ENCODE measurements around the gene CEMIP. TPM values are rescaled to one million over a fixed set of nuclear protein-coding genes. Genes with fewer than 3 reads are reported as not detected.

Gene CEMIP
- total RNA-seq, 1 donor from 2014 or later: 3.6 TPM

DNA sequence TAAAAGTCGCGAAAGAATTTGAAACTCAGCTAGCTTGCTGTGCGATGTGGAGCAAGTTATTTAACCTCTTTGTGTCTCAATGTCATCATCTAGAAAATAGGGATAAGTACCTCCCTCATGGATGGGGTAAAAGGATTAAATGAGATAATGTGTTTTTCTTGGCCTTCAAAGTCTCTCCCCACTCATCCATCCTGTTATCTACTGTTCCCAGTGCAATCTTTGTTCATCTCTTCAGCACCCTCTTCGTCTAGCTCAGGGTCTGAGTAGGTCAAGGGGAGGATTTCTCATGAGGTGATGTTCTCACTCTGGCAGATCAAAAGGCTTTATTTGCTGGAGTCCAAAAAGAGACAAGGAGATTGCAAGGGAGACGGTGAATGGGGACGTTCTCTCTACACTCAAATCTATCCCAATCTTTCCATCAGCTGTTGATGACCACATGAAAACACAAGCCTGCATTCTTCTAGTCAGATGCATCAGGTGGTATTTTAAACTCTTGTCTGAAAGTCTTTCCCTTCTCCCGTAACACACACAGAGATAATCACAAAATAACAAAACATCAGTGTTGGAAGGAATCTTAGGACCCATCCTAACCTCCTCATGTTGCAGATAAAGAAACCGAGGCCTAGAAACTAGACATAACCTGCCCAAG is 209.1 kb downstream of the CEMIP start:
- Histone ChIP-seq H3K4me3 (ENCODE audit: insufficient read depth, low read depth, low read length) (peak overlapping the region; percentile 98), H3K4me1 (ENCODE audit: insufficient read depth, low read length) (peaks cover 17% of the 10 kb centered on the region), H3K27ac (ENCODE audit: low read depth, low read length) (no peak overlapping the region), H3K9ac (ENCODE audit: low read length) (peak overlapping the region; percentile 93), H4K20me1 (ENCODE audit: insufficient read depth, low read length) (peaks cover 47% of the 10 kb centered on the region), H3K27me3 (ENCODE audit: insufficient read depth, low read length) (no peaks in the 10 kb centered on the region), H3K79me2 (ENCODE audit: insufficient read depth, low read length) (peaks cover 62% of the 10 kb centered on the region), H3K36me3 (ENCODE audit: insufficient read depth, low read length) (no peaks in the 10 kb centered on the region), H3K4me2 (ENCODE audit: low read length) (peak overlapping the region; percentile 97), H3K9me3 (ENCODE audit: insufficient read depth, low read depth, low read length) (no peaks in the 10 kb centered on the region), H2AFZ (ENCODE audit: low read depth, low read length) (no peak overlapping the region)
- no peak for TF ChIP-seq EZH2 (IDR thresholded peaks at IDR 0.05; ENCODE audit: insufficient read depth, low read length)
- TF ChIP-seq, protein P1, sequence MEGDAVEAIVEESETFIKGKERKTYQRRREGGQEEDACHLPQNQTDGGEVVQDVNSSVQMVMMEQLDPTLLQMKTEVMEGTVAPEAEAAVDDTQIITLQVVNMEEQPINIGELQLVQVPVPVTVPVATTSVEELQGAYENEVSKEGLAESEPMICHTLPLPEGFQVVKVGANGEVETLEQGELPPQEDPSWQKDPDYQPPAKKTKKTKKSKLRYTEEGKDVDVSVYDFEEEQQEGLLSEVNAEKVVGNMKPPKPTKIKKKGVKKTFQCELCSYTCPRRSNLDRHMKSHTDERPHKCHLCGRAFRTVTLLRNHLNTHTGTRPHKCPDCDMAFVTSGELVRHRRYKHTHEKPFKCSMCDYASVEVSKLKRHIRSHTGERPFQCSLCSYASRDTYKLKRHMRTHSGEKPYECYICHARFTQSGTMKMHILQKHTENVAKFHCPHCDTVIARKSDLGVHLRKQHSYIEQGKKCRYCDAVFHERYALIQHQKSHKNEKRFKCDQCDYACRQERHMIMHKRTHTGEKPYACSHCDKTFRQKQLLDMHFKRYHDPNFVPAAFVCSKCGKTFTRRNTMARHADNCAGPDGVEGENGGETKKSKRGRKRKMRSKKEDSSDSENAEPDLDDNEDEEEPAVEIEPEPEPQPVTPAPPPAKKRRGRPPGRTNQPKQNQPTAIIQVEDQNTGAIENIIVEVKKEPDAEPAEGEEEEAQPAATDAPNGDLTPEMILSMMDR (IDR thresholded peaks at IDR 0.05; ENCODE audit: insufficient read depth, low read depth, low read length): no peak
- FAIRE-seq (no peak), DNase-seq (ENCODE audit: low read depth) (no peak)
- H3K4me1 Mint-ChIP-seq (ENCODE audit: low read depth, unreplicated experiment): peaks cover 15% of the 10 kb centered on the region
- H3K27me3 Mint-ChIP-seq (ENCODE audit: low read depth, unreplicated experiment): no peaks in the 10 kb centered on the region
- peak overlapping the region; percentile 100 for H3K4me3 Mint-ChIP-seq (ENCODE audit: unreplicated experiment)
- peak overlapping the region; percentile 60 for H3K27ac Mint-ChIP-seq (ENCODE audit: unreplicated experiment)
- H3K36me3 Mint-ChIP-seq (ENCODE audit: low read depth, unreplicated experiment): no peaks in the 10 kb centered on the region
- no peaks in the 10 kb centered on the region for H3K9me3 Mint-ChIP-seq (ENCODE audit: unreplicated experiment)

DNA sequence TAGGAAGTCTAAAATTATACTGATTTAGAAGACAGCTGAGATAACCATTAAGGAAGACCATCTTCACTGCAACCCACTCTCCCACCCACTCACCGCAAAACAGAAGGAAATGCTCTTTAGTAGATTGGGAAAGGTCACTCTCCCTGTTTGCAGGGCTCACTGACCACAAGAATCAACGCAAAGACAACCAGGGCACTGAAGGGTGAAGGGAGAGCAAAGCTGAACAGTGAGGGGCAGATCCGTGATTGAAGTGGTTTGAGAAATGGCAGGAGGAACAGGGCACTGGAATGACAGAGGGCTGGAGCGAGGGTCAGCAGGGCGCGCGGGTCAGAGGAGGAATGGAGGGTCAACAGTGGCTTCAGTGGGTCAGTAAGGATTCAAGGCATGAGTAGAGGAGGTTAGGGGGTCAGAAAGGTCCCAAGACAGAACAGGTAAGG is 209.9 kb downstream of the CEMIP start:
- peaks cover 55% of the 10 kb centered on the region for H3K79me2 ChIP-seq (ENCODE audit: insufficient read depth, low read length)

More for the DNA sequence above, 209.9 kb downstream of the CEMIP start:
- H3K9ac ChIP-seq (ENCODE audit: low read length): peak overlapping the region; percentile 93
- FAIRE-seq (no peak), DNase-seq (ENCODE audit: low read depth) (no peak)
- H3K4me3 ChIP-seq (ENCODE audit: insufficient read depth, low read depth, low read length): peak overlapping the region; percentile 98
- no peaks in the 10 kb centered on the region for H3K9me3 ChIP-seq (ENCODE audit: insufficient read depth, low read depth, low read length)
- H2AFZ ChIP-seq (ENCODE audit: low read depth, low read length): peak overlapping the region; percentile 93
- H3K27me3 ChIP-seq (ENCODE audit: insufficient read depth, low read length): no peaks in the 10 kb centered on the region
- TF ChIP-seq, protein P1 (IDR thresholded peaks at IDR 0.05; ENCODE audit: insufficient read depth, low read depth, low read length): no peak
- no peak for TF ChIP-seq EZH2 (IDR thresholded peaks at IDR 0.05; ENCODE audit: insufficient read depth, low read length)
- peaks cover 43% of the 10 kb centered on the region for H4K20me1 ChIP-seq (ENCODE audit: insufficient read depth, low read length)
- Mint-ChIP-seq H3K4me1 (ENCODE audit: low read depth, unreplicated experiment) (peaks cover 15% of the 10 kb centered on the region), H3K9me3 (ENCODE audit: unreplicated experiment) (no peaks in the 10 kb centered on the region), H3K4me3 (ENCODE audit: unreplicated experiment) (peak overlapping the region; percentile 100), H3K27me3 (ENCODE audit: low read depth, unreplicated experiment) (no peaks in the 10 kb centered on the region), H3K27ac (ENCODE audit: unreplicated experiment) (peak overlapping the region; percentile 93), H3K36me3 (ENCODE audit: low read depth, unreplicated experiment) (no peaks in the 10 kb centered on the region)
- H3K4me1 ChIP-seq (ENCODE audit: insufficient read depth, low read length): peaks cover 17% of the 10 kb centered on the region
- peak overlapping the region; percentile 97 for H3K4me2 ChIP-seq (ENCODE audit: low read length)
- H3K36me3 ChIP-seq (ENCODE audit: insufficient read depth, low read length): no peaks in the 10 kb centered on the region
- H3K27ac ChIP-seq (ENCODE audit: low read depth, low read length): peak overlapping the region; percentile 83
